Retinal pigment epithelial cell (primary cell): ENCODE data around the gene GLCCI1.

Experiments
- DNase-seq: peaks from one replicate; pipeline ENCODE4 v3.0.0-alpha.2; 2010; ENCODE audit warnings: low read depth
- H3K4me3 ChIP-seq: 2 replicates; pipeline ENCODE4 v1.5.1; 2011; ENCODE audit warnings: mild to moderate bottlenecking, low read length, control low read depth, moderate library complexity
- CTCF ChIP-seq: conservative IDR thresholded peaks from 2 replicates; pipeline ENCODE4 v1.5.1; 2011; ENCODE audit warnings: low read depth, low read length, control low read depth, inconsistent platforms

GLCCI1 gene

GRCh38 chr7:7943951-7944350 lies 24.6 kb upstream of the GLCCI1 start:
- DNase-seq = no peak
- TF ChIP-seq CTCF = no peak
- no peak overlapping the region for H3K4me3 ChIP-seq

GRCh38 chr7:7944619-7945282 lies 23.8 kb upstream of the GLCCI1 start:
- TF ChIP-seq CTCF = no peak
- no peak for DNase-seq
- no peak overlapping the region for H3K4me3 ChIP-seq

GRCh38 chr7:7946486-7946885 lies 22.1 kb upstream of the GLCCI1 start:
- TF ChIP-seq CTCF = no peak
- H3K4me3 ChIP-seq = no peak overlapping the region
- no peak for DNase-seq

- DNase-seq = no peak
- no peak overlapping the region for H3K4me3 ChIP-seq
- no peak for TF ChIP-seq CTCF
Measured at GRCh38 chr7:7948232-7948631, 20.4 kb upstream of the GLCCI1 start.

- no peak for TF ChIP-seq CTCF
- H3K4me3 ChIP-seq = no peak overlapping the region
- no peak for DNase-seq
Measured at GRCh38 chr7:7953806-7954205, 14.8 kb upstream of the GLCCI1 start.

- H3K4me3 ChIP-seq = no peak overlapping the region
- DNase-seq = no peak
- TF ChIP-seq CTCF = no peak
Measured at GRCh38 chr7:7956531-7957128, 12.0 kb upstream of the GLCCI1 start.

GRCh38 chr7:7957513-7957912 lies 11.1 kb upstream of the GLCCI1 start:
- DNase-seq = no peak
- no peak for TF ChIP-seq CTCF
- no peak overlapping the region for H3K4me3 ChIP-seq
